Stimulated activated CD8-positive, alpha-beta memory T cell treated with anti-CD3 and anti-CD28 coated beads, Interleukin-7, amount 100 ng/mL, for 4 hours (primary cell): ENCODE measurements around the gene SFXN2.
A peak's percentile ranks its signal among the peaks of the same experiment; 100 is the strongest.
"Not testable (repeated sequence)": the region's sequence is repeated elsewhere in the genome, so short reads cannot be mapped to it uniquely, and the experiment has no call there.

Source experiments
- DNase-seq, 2 donors: peaks; one replicate each; pipeline ENCODE4 v3.0.0-alpha.2; 2020; ENCODE audit warnings: low read depth in 2 of 2

Gene SFXN2

DNA sequence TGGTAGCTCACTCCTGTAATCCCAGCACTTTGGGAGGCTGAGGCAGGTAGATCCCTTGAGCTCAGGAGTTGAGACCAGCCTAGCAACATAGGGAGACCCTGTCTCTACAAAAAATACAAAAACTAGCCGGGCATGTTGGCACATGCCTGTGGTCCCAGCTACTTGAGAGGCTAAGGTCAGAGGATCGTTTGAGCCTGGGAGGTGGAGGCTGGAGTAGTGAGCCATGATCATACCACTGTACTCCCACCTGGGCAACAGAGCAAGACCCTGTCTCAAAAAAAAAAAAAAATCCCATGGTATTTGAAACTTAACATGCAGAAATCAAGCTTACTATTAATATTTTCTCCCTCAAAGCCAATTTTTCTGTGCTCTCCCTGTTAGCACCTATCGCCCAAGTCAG is 5.9 kb downstream of the SFXN2 start:
- no peak for DNase-seq

DNA sequence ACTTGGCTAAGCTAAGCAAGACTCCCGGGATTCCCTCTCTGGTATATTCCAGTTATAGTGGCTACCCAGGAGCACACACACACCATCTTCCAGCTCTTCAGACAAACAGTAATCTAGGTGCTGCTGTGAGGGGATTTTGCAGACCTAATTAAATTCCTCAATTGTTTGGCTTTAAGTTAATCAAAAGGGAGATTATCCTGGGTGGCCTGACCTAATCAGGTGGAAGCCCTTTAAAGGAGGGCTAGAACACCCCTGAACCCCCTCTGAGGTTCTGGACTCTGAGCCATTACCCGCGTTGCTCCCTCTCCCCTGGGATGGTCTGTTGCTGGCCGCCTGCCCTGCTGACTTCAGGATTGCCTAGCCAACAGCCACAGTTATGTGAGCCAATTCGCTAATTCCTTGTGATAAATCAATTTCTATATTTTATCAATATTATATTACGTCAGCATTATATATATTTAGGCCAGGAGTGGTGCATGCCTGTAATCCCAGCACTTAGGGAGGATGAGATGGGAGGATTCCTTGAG is 6.4 kb downstream of the SFXN2 start:
- DNase-seq = no peak

DNA sequence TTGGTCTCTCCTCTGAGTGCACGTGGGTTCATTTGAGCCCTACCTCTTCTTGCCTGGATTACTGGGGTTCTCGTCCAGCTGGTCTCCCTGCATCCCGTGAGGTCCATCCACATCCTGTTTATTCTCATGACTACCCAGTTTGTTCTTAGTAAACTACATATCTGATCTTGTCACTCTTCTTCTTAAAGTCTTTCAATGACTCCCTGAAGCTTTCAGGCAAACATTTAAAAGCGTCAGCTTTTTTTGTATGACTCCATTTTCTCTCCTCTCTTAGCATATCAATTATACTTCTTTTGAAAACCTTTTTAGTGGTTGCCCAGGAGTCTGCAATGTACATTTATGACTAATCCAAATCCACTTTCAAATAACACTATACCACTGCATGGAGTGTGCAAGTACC is 7.5 kb downstream of the SFXN2 start:
- no peak for DNase-seq

DNA sequence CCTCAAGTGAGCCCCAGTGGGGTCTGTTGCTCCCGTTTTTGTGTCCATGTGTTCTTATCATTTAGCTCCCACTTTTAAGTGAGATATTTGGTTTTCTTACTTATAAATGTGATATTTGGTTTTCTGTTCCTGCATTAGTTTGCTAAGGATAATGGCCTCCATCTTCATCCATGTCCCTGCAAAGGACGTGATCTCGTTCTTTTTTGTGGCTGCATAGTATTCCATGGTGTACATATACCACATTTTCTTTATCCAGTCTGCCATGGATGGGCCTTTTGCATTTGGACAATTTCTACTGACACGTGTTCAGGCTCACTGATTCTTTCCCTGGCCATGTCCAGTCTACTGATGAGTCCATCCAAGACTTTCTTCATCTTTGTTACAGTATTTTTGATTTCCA is 9.6 kb downstream of the SFXN2 start:
- DNase-seq = no peak

- no peak for DNase-seq
Measured at GRCh38 chr10:102726274-102726673, 11.8 kb downstream of the SFXN2 start.

DNA sequence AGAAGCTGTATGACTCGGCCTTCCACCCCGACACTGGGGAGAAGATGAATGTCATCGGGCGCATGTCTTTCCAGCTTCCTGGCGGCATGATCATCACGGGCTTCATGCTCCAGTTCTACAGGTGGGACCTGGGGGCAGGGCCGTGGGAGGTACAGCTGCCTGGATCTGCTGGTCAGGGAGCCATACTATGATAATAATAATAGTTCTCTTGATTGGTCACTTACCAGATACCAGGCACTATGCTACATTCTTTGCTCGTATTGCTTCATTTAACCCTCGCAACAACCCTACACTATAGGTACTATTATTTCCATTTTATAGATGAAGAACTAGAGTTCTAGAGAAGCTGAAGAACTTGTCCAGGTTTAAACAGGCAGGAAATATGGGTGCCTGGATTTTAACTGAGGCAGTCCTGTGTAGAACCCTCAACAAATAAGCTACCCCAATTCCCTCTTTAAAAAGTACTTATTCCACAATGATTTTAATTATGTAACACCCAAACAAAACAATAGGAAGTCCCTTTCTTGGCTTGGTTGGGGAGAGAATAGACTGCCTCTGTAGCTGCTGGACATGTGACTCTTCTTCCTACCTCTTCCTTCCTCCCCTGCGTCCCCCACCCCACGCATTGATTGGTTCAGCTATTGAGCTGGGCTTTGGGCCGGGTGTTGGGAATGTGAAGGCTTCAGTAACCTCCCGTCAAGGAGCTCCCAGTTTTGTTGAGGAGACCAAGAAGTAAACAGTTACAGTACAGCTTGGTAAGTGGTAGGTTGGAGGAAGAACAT is 12.8 kb downstream of the SFXN2 start:
- no peak for DNase-seq

DNA sequence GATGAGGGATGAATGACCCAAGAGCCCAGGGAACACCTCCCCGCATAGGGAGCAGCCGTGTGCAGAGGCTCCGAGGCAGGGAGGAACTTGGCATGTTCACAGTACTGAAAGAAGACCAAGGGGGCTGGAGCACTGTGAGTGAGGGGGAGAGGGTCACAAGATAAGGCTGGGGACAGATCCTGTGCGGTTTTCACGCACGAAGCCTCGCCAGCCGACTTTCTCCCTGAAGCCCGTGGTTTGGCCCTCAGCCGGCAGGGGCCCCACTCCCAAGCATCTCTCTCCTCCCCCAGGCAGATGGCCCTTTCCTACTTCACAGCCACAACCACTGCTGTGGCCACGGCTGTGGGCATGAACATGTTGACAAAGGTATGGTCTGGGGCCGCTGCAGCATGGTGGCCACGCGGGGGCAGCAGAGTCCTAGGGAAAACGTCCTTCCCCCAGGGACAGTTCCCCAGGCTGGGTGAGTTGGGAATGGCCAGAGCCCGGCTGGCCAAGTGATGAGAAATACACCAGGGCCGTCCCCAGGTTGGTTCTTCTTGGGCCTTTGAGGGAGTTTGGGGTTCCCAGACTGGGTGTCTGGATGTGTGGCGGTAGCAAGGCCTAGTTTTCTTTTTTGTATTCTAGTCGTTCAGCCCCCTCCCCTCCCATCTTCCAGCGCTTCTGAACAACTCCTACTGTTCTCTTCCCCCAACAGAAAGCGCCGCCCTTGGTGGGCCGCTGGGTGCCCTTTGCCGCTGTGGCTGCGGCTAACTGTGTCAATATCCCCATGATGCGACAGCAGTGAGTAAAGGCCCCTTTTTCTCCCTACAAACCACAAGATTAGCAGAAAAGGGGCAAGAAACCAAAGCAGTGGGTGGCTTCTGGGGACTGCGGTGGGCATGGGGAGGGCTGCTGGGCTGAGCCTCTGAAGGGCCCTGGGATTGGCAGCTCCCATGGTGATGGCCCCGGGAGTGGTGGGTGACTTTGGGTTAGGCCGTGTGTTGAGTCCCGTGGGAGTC is 14.9 kb downstream of the SFXN2 start:
- peak; percentile 19 to 30 for DNase-seq

GRCh38 chr10:102731222-102731800 is 16.9 kb downstream of the SFXN2 start:
- no peak for DNase-seq

DNA sequence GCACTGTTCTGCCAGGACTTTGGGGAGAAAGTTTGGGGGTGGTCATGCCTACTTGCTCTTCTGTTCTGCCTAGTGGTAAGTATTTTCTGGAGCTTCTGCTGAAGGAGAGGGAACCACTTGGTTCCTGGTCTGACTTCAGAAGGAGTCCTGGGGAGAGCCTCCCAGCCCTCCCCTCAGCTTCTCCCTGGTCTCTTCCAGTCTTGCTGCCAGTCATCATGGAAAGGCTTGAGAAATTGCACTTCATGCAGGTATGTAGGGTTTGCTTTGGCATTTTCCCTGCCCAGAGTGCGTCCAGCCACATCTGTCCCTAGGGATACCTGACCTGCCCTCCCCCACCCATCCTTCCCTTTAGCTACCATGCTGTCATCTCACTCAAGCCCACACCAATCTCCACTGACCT is 18.2 kb downstream of the SFXN2 start:
- DNase-seq = no peak

- no peak for DNase-seq
Measured at GRCh38 chr10:102735065-102735562, 20.7 kb downstream of the SFXN2 start.

GRCh38 chr10:102738692-102739121 is 24.3 kb downstream of the SFXN2 start:
- no peak for DNase-seq

- no peak for DNase-seq
Measured at GRCh38 chr10:102740229-102740628, 25.8 kb downstream of the SFXN2 start.

GRCh38 chr10:102741726-102742237 is 27.3 kb downstream of the SFXN2 start:
- DNase-seq = no peak

- DNase-seq = not testable (repeated sequence)
Measured at GRCh38 chr10:102742313-102742712, 27.9 kb downstream of the SFXN2 start.

DNA sequence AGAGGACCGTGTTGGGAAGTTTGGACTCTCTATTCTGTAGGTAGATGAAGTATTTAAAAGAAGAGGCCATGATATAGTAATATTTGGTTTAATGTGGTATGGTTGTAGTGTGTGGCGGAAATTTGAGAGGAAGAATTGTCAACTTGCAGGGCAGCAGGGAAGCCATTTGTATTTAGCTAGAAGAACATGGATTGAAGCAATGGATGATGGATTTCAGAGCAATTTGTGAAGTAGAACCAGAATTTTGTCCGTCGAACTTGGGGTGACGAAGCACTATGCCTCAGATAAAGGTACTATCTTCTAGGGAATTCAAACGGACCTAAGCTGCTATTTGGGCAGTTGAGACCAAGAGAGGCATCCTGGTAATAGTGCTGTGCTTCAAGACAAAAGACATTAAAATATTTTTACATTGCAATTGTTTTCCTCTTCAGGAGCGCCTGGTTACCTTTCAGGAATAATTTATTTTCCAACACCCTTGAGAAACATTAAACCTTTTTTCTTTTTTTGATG is 28.7 kb downstream of the SFXN2 start:
- DNase-seq = no peak

DNA sequence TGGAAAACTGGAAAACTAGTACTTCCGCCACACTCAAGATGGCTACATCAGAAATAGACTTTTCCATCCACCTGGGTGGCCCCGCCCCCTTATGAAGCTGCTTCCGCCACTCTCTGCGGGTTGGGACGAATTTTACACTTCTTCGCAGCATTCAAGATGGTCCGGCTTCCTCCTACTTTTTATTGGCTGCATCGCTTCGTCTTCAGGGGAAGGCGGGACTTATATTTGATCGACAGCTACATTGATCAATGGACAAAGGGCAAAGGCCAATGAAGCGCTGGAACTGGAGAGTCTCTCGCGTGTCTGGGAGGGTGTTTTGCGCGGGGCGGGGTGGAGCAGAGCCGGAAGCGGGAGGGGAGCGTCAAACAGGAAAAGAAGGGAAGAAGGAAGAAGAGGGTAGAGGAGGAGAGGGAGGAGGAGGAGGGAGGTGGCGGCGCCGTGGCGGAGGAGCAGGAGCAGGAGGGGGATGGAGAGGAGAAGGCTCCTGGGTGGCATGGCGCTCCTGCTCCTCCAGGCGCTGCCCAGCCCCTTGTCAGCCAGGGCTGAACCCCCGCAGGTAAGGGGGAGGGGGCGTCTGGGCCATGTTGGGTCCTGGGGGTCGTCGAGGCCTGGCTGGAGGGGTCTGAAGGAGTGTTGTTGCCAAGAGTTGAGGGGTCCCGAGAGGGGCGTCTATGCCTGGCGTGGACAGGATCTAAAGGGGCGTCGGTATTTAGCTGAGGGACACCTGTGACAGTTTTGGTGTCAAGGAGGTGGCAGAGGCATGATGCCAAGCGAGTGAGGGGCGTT is 29.3 kb downstream of the SFXN2 start, which contains the start of gene WBP1L:
Gene WBP1L (plus strand): TSS at position 361 of the 786 bp plus-strand sequence. CDS start 106 bp downstream, at position 467.
- peak; percentile 89 to 97 for DNase-seq

DNA sequence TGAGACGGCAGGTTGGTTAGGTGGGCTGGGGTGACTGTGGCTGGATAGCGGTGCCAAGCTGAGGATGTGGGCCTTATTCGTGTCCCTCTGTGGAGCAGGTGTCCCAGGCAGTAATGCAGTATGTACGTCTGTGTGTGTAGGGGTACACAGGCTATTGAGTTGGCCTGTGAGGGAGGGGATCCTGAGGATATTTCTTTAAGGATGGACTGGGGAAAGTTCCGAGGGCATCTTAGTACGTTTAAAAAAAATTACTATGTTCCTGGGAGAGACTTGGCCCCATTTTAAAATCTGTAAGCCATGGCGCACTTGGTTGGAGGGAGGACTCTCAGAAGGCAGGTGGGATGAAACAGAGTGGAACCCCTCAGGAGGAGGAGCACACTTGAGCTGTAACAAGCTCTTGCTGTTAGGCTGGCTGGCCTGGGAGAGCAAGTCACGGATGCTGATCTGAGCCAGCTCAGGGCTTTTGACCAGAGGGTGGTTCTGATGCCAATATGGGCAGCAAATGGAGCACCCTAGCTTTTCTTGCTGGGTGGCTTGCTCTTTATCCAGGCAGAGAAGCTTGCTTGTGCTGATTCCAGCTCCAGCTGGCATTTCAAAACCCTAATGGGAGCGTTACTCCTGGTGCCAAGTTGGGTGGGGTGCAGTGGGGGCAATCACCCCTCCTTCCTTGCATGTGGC is 30.1 kb downstream of the SFXN2 start:
- no peak for DNase-seq

- DNase-seq = no peak
Measured at GRCh38 chr10:102745157-102745556, 30.7 kb downstream of the SFXN2 start.

DNA sequence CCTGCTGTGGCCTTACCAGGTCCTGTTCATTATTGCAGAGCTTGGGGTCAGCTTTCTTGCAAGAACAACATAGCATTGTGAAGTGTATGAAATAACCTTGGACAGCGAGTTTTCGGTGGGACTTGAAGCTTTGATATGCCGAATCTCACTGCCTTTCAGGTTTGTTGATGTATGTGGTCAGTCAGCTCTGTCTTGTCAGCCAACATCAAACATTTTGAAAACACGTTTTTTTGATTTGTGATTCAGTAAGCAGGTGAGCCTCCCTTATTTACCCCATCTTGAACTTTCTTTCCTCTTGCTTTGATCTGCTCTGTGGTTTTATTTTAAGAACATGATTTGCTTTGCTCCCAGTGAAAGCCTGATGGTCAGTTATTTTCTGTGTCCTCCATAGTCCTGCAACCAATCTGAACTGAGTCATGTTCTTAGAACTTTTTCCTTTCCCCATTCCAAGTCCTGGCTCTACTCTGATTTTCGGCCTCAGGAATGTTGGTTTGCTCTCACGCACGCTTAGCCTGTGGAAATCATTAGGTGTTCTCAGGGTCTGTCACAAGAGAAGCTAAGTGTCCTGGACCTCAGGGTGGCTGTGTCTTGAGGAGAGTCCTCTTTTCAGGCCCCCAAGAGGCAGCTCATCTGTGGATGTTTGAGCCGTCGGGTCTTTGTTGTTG is 38.0 kb downstream of the SFXN2 start:
- no peak for DNase-seq
